ENCODE measurements around the gene ADRA2C.

The ADRA2C gene

GRCh38 chr4:3766036-3766784 lies at the start of gene ADRA2C:
Gene ADRA2C (plus strand): TSS chr4:3766385. CDS start chr4:3766607, 222 bp downstream.
- DNase-seq (ENCODE audit: low read depth in 2 of 2), result no peak

DNA sequence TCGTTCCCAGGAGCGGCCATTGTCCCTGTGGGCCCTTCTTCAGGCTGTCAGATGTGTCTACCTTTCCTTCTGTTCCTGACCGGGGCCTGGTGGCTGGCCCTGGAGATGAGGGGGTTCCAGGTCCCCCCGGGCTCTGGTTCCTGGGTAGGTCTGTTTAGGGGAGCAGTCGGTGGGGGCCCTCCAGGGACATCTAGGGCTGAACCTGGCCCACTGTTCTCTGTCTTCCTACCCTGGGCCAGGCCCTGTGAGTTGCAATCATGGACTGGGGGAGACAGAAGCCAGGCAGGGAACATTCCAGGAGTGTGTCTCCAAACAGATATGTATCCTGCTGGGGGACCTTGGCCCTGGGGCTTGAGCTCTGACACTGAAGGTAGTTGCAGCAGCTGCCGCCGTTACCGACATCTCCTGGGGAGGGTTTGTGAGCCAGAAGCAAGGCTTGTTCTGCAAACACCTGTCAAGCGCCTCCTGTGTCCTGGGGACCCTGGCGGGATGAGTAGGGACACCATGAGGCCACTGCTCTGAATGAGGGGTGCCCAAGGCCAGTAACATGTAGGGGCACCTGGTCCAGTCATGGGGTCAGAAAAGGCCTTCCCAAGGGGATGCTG lies 49.5 kb upstream of the ADRA2C start:
- DNase-seq (ENCODE audit: low read depth in 2 of 2), result no peak

GRCh38 chr4:3717241-3717640 lies 48.9 kb upstream of the ADRA2C start:
- no peak for DNase-seq (ENCODE audit: low read depth in 2 of 2)

- DNase-seq (ENCODE audit: low read depth in 2 of 2), result no peak
Measured at GRCh38 chr4:3718462-3718861, 47.7 kb upstream of the ADRA2C start.

- no peak for DNase-seq (ENCODE audit: low read depth in 2 of 2)
Measured at GRCh38 chr4:3719191-3719590, 47.0 kb upstream of the ADRA2C start.

DNA sequence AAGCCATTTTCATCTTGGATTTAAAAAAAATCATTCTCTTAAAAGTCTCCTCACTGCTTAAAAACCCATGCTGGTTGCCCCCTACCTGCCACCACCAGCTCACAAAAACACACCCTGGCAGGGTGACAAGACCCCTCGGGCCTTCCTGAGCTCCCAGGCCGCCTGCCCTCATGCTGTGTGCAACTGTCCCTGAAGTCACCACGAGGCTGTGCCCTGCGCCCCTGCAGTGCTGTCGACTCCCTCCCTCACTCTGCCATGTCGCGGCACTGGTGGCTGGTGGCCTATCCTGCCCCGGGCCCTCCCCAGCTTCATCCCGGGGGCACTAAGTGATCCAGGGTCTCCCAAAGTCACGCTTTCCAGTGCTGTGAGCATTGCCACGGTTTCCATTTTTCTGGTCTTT lies 46.3 kb upstream of the ADRA2C start:
- DNase-seq (ENCODE audit: low read depth in 2 of 2), result no peak

DNA sequence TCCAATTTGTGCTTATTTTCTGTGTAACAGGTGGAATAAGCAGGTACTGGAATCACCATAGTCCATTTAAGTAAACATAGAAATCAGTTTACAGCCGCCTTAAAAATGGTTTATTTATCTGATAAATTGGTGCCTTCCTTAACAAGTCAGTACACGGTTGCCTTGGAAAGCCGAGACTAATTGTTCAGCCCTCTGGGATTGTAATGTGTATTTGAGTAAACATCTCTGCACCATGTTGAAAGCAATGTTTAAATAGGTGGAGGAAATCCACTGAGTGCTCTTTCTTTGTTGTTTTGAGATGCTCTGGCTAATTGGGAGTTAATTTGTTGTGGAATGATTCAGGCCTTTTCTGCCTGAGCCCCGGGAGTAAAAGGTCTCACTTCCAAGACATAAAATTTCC lies 45.7 kb upstream of the ADRA2C start:
- no peak for DNase-seq (ENCODE audit: low read depth in 2 of 2)

GRCh38 chr4:3721186-3721585 lies 45.0 kb upstream of the ADRA2C start:
- DNase-seq (ENCODE audit: low read depth in 2 of 2), result no peak

DNA sequence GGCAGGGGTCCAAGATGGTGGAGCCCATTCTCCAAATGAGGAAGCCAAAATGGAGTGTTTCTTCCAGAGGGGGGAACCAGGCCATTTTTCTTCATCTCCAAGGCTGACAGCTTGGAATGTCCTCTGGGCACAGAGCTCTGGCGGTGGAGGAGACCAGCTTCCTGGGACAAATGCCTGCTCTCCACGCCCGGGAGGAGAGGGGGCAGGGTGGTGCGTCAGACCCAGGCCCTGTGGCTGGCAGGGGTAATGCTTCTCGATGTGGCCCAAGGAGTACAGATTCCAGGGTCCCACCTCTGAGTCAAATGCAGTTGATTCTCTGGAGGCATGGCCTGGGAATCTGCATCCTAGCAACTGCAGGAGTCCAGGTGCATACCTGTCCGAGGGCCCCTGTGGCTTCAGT lies 44.6 kb upstream of the ADRA2C start:
- DNase-seq (ENCODE audit: low read depth in 2 of 2), result no peak

DNA sequence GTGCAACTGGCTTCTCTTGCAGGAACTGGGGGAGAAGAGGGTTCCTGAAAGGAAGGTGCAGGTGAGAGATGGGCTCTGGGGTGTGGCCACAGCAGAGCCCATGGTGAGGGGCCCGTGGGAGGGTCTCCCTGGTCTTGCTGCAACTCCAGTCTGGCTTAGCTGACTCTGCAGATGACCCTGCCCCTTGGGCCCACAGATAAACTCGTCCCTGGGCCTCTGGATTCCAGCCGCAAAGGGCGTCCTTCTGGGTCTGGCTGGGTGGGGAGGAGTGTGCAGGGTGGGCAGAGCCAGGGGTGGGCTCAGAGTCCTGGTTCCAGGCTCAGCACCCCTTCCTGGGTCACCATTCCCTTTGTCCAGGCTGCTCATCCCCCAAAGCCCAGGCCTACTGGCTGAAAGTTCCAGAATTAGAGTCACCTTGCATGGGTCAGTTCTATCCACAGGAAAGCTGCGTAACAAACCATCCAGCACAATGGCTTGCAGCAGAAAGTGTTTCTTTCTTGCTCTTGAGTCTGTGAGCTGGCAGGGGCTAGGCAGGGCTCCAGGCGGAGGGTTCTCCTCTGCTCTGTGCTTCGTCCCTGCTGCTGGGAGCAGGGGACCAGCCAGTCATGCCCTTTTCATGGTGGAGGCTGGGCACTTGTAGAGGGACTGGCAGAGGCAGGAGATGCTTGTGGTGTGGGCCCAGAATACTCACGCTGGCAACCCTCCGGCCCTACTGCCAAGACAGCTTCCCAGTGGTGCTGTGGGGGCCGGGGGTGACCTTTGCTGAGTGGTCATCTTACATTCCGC lies 43.5 kb upstream of the ADRA2C start:
- DNase-seq (ENCODE audit: low read depth in 2 of 2), result no peak

GRCh38 chr4:3723232-3723642 lies 42.9 kb upstream of the ADRA2C start:
- no peak for DNase-seq (ENCODE audit: low read depth in 2 of 2)

- no peak for DNase-seq (ENCODE audit: low read depth in 2 of 2)
Measured at GRCh38 chr4:3724319-3725231, 41.6 kb upstream of the ADRA2C start.

- no peak for DNase-seq (ENCODE audit: low read depth in 2 of 2)
Measured at GRCh38 chr4:3725936-3726870, 40.0 kb upstream of the ADRA2C start.

DNA sequence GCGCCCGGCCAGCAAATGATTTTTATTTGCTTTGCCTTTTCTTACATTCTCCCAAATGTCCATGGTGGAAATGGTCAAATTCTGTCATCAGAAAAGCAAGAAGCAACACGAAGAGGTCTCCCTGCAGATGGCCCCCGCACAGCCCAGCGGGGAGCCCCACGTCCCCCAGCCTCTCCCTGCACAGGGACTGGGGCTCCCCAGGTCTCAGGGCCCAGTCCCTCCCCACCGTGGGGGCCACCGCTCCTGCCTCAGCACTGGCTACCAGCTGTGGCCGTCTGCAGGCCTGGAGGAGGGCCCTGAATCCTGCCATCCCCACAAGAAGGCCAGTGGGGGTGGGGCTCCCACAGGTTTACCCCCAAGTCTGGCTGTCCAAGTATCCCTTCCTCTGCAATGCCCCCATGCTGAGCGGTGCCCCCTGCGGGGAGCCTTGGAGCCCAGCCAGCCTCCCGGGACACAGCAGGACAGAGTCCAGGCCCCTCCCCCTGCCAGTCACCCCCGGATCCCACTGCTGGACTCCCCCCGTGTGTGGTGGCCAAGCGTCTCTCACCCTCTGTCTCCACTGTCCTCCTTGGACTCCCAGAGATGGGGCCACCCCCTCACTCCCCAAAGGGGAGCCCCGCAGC lies 38.2 kb upstream of the ADRA2C start:
- no peak for DNase-seq (ENCODE audit: low read depth in 2 of 2)

DNA sequence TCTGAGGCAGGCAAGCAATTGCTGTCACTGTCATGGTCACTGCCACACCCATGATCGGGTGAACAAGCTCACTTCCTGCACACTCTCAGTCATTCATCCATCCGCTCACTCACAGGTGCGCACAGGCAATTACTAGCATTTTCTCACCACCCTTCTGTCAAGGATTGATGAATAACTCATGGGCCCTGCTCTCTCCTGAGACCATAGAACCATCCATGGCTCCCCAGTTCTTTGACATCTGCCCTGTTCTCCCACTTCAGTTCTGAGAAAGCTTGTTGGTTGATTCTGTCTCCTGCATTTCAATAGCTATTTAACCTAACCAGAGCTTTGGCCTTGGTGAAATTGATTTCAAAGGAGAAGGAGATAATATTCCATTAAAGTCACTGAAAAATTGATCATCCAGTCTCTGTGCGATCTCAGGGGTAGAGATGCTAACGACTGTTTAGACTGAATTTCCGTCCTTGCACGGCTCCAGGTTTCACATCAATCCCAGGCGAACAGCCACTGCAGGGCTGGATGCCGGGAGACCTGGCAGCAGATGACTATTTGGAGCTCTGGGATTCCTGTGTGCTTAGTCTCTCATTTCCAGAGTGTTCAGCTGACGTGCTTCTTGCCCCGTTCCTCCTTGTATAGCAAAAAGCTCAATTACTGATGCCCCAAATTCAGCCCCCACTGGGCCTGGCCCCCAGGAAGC lies 36.9 kb upstream of the ADRA2C start:
- DNase-seq (ENCODE audit: low read depth in 2 of 2), result no peak

DNA sequence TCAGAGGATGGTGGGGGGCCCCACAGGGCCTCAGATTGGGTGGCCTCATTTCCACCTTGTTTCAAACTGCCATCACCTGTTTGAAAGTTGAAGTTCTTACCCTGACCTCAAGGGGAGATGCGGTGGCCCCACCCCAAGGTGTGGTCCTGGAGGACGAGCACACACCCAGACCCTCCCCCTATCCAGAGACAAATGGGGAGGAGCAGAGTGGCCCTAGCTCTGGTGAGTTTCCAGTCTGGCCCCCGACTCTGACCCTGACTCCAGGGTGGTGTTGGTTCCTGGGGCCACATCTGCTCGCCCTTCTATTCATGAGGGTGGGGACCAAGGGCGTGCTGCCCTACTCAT lies 36.3 kb upstream of the ADRA2C start:
- DNase-seq (ENCODE audit: low read depth in 2 of 2), result no peak

- no peak for DNase-seq (ENCODE audit: low read depth in 2 of 2)
Measured at GRCh38 chr4:3730422-3731190, 35.6 kb upstream of the ADRA2C start.

DNA sequence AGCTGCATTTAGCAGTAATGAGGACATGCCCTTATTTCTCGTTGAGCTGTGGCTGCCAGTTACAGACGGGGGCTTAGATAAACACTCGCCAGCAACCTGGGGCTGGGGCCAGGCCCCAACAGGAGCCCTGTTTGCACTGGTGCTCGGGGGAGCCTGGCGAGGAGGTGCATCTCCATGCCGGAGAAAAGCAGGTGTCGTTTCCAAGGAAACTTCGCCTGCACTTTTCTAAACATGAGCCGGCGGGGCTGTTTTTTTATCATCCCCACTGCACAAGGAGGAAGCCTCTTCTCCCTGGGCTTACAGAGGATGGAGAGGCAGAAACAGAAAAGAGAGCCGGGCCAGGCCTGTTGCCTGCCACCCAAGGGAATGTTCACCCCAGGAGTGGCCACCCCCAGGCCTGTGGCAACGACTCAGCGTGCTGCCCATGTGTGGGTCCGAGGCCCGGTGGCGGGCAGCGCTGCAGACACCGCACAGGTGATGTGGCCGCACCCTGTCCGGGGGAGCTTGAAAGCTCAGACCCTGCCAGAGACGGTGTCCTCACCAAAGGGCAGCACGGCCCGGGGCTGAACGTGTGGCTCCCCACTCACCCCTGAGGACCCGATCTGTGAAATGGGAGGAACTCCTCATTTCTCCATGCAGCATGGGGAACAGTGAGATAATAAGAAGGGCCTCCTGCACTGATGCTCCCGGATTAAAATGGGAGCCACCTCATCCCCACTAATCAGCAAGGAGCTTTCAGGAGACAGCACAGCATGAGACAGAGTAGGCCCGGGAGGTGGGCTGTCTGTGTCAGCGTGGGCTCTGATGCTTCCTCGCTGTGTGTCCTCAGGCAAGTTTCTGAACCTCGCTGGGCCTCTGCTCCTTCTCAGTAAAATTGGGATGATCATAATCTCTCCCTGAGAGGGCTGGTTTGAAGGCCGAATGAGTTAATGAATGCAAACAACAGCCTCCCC lies 33.8 kb upstream of the ADRA2C start:
- no peak for DNase-seq (ENCODE audit: low read depth in 2 of 2)

Data from activated CD8-positive, alpha-beta memory T cell treated with anti-CD3 and anti-CD28 coated beads for 4 hours (primary cell).